ENCODE data around the gene CALN1.

DNA sequence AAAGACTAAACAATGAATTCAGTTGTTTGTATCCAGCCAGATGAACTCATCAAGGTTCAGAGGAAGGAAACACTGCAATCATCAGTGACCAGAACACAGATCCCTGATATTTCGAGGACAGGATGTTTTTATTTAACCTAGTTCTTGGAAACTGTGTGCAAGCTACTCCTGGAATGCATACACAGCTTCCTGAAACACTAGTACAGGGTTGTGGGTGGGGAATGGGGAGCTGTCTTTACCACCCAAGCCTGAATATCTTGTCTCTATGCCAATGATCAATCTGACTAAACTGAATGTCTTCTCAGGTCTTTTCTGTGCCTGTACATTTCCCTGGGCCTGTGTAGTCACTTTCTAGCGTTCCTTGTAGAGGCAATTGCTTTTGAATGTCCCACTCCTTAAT, 374.6 kb downstream of the CALN1 start:
- TF ChIP-seq KAT7 (CRISPR knock-in tag; IDR thresholded peaks at IDR 0.05; ENCODE audit: borderline replicate concordance) (no peak), CBFB (CRISPR knock-in tag; IDR thresholded peaks at IDR 0.05) (no peak), ZNF121 (CRISPR knock-in tag; conservative IDR thresholded peaks at IDR 0.05) (no peak), MXI1 (IDR thresholded peaks at IDR 0.05; ENCODE audit: low read depth, low read length) (no peak), POLR2AphosphoS5 (IDR thresholded peaks at IDR 0.05; ENCODE audit: control insufficient read depth, insufficient read depth, low read depth, low read length) (no peak), JUNB (CRISPR knock-in tag; conservative IDR thresholded peaks at IDR 0.05) (no peak), MAZ (CRISPR knock-in tag; conservative IDR thresholded peaks at IDR 0.05 in 1 of 2, IDR thresholded peaks at IDR 0.05 in 1 of 2) (no peak), CTCF (IDR thresholded peaks at IDR 0.05 in 2 of 3, conservative IDR thresholded peaks at IDR 0.05 in 1 of 3; ENCODE audit: insufficient read depth in 2 of 3, low read depth in 1 of 3, low read length in 3 of 3) (no peak)
